GOT3 (cell line): Measurements from ENCODE around the gene NRGN.

ENCODE experiments used
- DNase-seq: peaks from one replicate; lab custom pipeline; 2025; ENCODE audit warnings: mixed read lengths; lab: John Stamatoyannopoulos, UW

NRGN gene

GRCh38 chr11:124740277-124740882 lies 638 bp downstream of the NRGN start:
- DNase-seq = no peak

- DNase-seq = no peak
Measured at GRCh38 chr11:124742555-124742954, 2.8 kb downstream of the NRGN start.

DNA sequence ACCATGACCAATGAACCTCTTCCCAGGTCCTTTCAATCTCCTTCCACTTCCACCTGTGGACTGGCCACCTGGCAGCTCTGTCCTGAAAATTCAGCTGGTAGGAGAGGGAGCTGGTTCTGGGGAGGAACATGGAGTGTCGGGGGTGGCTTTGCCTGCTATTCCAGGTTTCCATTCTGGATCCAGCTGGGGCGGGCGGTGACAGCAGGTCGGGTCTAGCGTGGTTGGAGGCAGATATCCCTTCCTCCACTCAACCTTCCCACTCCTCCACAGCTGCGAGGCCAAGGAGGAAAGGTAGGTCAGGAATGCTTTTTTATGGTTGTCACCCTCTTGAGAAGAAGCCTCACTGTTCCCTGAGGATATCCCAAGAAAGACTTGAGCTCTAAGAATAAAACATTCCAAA lies 3.3 kb downstream of the NRGN start:
- DNase-seq = no peak

- DNase-seq = no peak
Measured at GRCh38 chr11:124745270-124745834, 5.6 kb downstream of the NRGN start.

- no peak for DNase-seq
Measured at GRCh38 chr11:124745835-124746620, 6.3 kb downstream of the NRGN start.

DNA sequence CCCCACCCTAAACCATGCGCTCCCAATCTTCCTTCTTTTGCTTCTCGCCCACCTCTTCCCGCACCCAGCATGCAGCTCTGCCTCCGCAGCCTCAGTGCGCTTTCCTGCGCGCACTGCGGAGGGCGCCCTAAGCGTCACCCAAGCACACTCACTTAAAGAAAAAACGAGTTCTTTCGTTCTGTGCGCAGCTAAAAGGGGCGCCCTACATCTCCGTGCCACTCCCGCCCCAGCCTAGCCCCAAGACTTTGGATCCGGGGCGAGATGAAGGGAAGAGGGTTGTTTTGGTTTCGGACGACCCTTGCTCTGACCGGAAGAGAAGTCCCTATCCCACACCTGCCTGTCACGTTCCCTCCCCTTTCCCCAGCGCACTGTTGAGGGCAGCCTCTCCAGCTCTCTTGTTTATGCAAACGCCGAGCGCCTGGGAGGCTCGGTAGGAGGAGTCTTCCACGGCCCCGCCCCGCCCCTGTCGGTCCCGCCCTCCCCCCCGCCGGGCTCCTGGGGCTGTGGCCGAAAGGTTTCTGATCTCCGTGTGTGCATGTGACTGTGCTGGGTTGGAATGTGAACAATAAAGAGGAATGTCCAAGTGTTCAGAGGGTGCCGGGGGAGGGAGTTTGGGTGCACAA lies 7.0 kb downstream of the NRGN start:
- no peak for DNase-seq

GRCh38 chr11:124747406-124748099 lies 7.8 kb downstream of the NRGN start:
- no peak for DNase-seq

- DNase-seq = no peak
Measured at GRCh38 chr11:124748100-124748418, 8.3 kb downstream of the NRGN start.

DNA sequence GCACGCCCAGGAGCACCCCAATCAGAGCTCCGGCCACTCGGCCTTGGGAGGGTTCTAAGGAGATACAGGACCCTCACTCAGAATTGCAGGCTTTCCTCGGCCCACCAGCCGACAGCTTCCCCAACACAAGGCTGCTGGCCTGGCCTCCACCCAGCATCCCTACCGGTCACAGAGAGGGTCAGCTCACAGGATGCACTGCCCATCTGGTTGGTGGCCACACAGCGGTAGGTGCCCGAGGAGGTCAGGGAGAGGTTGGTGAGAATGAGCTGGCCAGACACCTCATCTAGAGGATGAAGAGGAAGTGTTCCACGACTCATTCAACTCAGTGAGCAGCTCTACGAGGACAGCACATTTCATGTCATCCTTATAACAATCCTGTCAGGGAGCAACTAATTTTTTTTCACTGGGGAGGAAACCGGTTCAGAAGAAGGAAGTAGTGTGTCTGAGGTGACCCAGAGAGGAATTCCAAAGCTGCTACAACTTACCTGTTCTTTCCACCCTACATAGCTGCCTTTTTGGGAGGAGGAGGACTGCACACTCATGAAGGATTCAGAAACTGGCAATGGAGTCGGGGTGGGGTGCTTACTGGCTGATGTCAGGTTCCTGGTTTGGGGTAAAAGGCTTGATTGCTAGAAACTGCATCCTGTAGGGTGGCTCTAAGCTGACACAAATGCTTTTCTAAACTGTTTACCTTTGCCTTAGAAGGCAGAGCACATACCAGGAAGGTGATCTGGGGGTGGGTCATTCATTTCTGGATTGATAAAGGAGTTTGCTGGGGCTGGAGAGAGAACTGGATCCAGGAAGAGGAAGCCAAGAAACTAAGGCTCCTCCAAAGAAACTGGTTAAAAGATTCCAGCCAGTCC lies 9.0 kb downstream of the NRGN start:
- DNase-seq = no peak

DNA sequence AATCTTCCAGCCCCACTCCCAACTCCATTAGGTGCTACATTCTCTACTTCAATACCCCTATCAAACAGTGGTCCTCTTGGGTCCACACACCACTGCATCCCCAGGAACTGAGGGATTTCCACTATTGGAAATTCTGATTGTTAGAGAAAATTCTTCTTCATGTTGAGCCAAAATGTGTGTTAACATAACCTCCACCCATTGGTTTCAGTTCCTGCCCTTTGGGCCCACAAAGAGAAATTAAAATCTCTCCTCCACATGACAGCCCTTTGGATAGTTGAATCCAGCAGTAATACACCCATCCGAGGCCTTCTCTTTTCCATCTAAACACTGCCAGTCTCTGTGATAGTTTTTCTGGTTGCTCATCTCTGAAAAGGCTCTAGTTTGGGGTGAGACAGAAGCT lies 10.2 kb downstream of the NRGN start:
- no peak for DNase-seq

GRCh38 chr11:124751391-124751740 lies 11.6 kb downstream of the NRGN start:
- no peak for DNase-seq

- no peak for DNase-seq
Measured at GRCh38 chr11:124751741-124752470, 12.2 kb downstream of the NRGN start, which contains the start of gene VSIG2. VSIG2 (minus strand) TSS chr11:124752255; CDS start chr11:124752137, 118 bp downstream.

DNA sequence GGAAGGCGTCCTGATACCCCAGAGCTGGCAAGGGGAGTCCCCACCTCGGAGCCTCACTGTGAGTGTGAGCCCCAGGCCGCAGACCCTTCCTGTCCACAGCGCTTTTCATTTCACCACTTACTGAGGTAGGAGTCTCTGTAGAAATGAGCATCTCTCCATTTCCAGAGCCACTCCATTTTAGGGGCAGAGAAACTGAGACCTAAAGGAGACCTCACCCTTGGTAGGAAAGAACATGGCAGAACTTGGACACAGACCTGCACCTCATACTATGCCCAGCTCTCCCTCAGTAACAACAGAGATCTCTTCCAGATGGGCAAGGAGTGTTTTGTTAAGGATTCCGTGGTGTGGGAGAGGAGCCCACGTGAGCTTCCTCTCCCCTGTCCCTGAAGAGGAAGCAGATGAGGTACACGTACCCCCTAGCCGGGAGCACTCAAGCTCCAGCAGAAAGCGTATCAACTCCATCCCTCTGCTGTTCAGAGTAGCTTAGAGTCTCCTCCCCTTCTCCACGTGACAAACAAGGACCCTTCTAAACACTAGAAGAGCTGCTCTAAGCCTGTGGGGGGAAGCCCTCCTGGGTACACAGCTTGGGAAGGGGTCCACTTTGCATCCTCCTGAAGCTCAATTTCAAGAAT lies 12.8 kb downstream of the NRGN start:
- no peak for DNase-seq

GRCh38 chr11:124753205-124753604 lies 13.5 kb downstream of the NRGN start:
- no peak for DNase-seq

- no peak for DNase-seq
Measured at GRCh38 chr11:124753624-124754023, 13.9 kb downstream of the NRGN start.

- DNase-seq = no peak
Measured at GRCh38 chr11:124754309-124754708, 14.6 kb downstream of the NRGN start.

- DNase-seq = no peak
Measured at GRCh38 chr11:124754710-124755109, 15.0 kb downstream of the NRGN start.

GRCh38 chr11:124756033-124756752 lies 16.5 kb downstream of the NRGN start:
- no peak for DNase-seq

GRCh38 chr11:124756753-124757227 lies 17.0 kb downstream of the NRGN start:
- no peak for DNase-seq
